ENCODE results near the gene HOXA7. TPM values are rescaled to one million over a fixed set of nuclear protein-coding genes. Genes with fewer than 3 reads are reported as not detected.

HOXA7 gene
- total RNA-seq, 1 experiment from 2014 or later, result 7.5 TPM

GRCh38 chr7:27174874-27175625 is 18.6 kb upstream of the HOXA7 start:
- no peaks in the 10 kb centered on the region for H3K9me2 ChIP-seq (replicated peaks; ENCODE audit: insufficient read depth, low read length)
- no peak overlapping the region for H3K4me3 ChIP-seq (ENCODE audit: low read length)
- DNase-seq, result no peak
- no peak overlapping the region for H3K9ac ChIP-seq (ENCODE audit: low read length)
- no peak overlapping the region for H3K27ac ChIP-seq (ENCODE audit: low read length)
- no peaks in the 10 kb centered on the region for H4K20me1 ChIP-seq (ENCODE audit: insufficient read depth, low read depth, low read length)
- H3K4me2 ChIP-seq (ENCODE audit: low read depth, low read length, poor library complexity, severe bottlenecking), result no peak overlapping the region
- H3K27me3 ChIP-seq (ENCODE audit: low read length), result no peaks in the 10 kb centered on the region
- H3K9me3 ChIP-seq (ENCODE audit: low read length), result no peaks in the 10 kb centered on the region
- H3K36me3 ChIP-seq (ENCODE audit: insufficient read depth, low read length), result no peaks in the 10 kb centered on the region
- no peak overlapping the region for H2AFZ ChIP-seq (ENCODE audit: low read length)
- no peaks in the 10 kb centered on the region for H3K79me2 ChIP-seq (ENCODE audit: low read length)
- no peaks in the 10 kb centered on the region; the same call in 1 of the 2 replicates for H3K4me1 ChIP-seq (ENCODE audit: low read length)

GRCh38 chr7:27173956-27174873 is 17.7 kb upstream of the HOXA7 start, which contains the start of gene HOXA10:
HOXA10 (minus strand) TSS chr7:27174320; CDS start chr7:27174306, 14 bp downstream.
- no peaks in the 10 kb centered on the region for H3K9me2 ChIP-seq (replicated peaks; ENCODE audit: insufficient read depth, low read length)
- H4K20me1 ChIP-seq (ENCODE audit: insufficient read depth, low read depth, low read length), result no peaks in the 10 kb centered on the region
- DNase-seq, result no peak
- H3K9ac ChIP-seq (ENCODE audit: low read length), result no peak within 1 kb of the TSS
- H3K9me3 ChIP-seq (ENCODE audit: low read length), result no peaks in the 10 kb centered on the region
- H3K4me2 ChIP-seq (ENCODE audit: low read depth, low read length, poor library complexity, severe bottlenecking), result no peak within 1 kb of the TSS
- no peak within 1 kb of the TSS for H2AFZ ChIP-seq (ENCODE audit: low read length)
- no peak within 1 kb of the TSS for H3K27ac ChIP-seq (ENCODE audit: low read length)
- H3K4me3 ChIP-seq (ENCODE audit: low read length), result no peak within 1 kb of the TSS
- H3K79me2 ChIP-seq (ENCODE audit: low read length), result no peaks in the 10 kb centered on the region
- H3K27me3 ChIP-seq (ENCODE audit: low read length), result no peaks in the 10 kb centered on the region
- no peaks in the 10 kb centered on the region for H3K36me3 ChIP-seq (ENCODE audit: insufficient read depth, low read length)
- H3K4me1 ChIP-seq (ENCODE audit: low read length), result no peaks in the 10 kb centered on the region

- Histone ChIP-seq H3K9ac (ENCODE audit: low read length) (no peak overlapping the region), H4K20me1 (ENCODE audit: insufficient read depth, low read depth, low read length) (no peaks in the 10 kb centered on the region), H3K9me3 (ENCODE audit: low read length) (no peaks in the 10 kb centered on the region), H2AFZ (ENCODE audit: low read length) (no peak overlapping the region), H3K36me3 (ENCODE audit: insufficient read depth, low read length) (no peaks in the 10 kb centered on the region), H3K9me2 (replicated peaks; ENCODE audit: insufficient read depth, low read length) (no peaks in the 10 kb centered on the region), H3K79me2 (ENCODE audit: low read length) (no peaks in the 10 kb centered on the region), H3K27me3 (ENCODE audit: low read length) (no peaks in the 10 kb centered on the region), H3K4me3 (ENCODE audit: low read length) (no peak overlapping the region), H3K27ac (ENCODE audit: low read length) (no peak overlapping the region), H3K4me2 (ENCODE audit: low read depth, low read length, poor library complexity, severe bottlenecking) (no peak overlapping the region), H3K4me1 (ENCODE audit: low read length) (no peaks in the 10 kb centered on the region)
- DNase-seq, result no peak
Measured at GRCh38 chr7:27173511-27173955, 17.1 kb upstream of the HOXA7 start.

- H3K9me2 ChIP-seq (replicated peaks; ENCODE audit: insufficient read depth, low read length), result no peaks in the 10 kb centered on the region
- H3K9me3 ChIP-seq (ENCODE audit: low read length), result no peaks in the 10 kb centered on the region
Measured at GRCh38 chr7:27172823-27173510, 16.5 kb upstream of the HOXA7 start.

GRCh38 chr7:27172315-27172774 is 15.9 kb upstream of the HOXA7 start:
- H3K79me2 ChIP-seq (ENCODE audit: low read length), result no peaks in the 10 kb centered on the region
- no peaks in the 10 kb centered on the region for H3K27me3 ChIP-seq (ENCODE audit: low read length)
- H3K9me3 ChIP-seq (ENCODE audit: low read length), result no peaks in the 10 kb centered on the region
- no peak for DNase-seq
- no peak overlapping the region for H3K4me3 ChIP-seq (ENCODE audit: low read length)
- no peaks in the 10 kb centered on the region for H3K4me1 ChIP-seq (ENCODE audit: low read length)
- H3K36me3 ChIP-seq (ENCODE audit: insufficient read depth, low read length), result no peaks in the 10 kb centered on the region
- no peaks in the 10 kb centered on the region for H4K20me1 ChIP-seq (ENCODE audit: insufficient read depth, low read depth, low read length)
- H3K27ac ChIP-seq (ENCODE audit: low read length), result no peak overlapping the region
- H2AFZ ChIP-seq (ENCODE audit: low read length), result no peak overlapping the region
- H3K9ac ChIP-seq (ENCODE audit: low read length), result no peak overlapping the region
- H3K4me2 ChIP-seq (ENCODE audit: low read depth, low read length, poor library complexity, severe bottlenecking), result no peak overlapping the region
- H3K9me2 ChIP-seq (replicated peaks; ENCODE audit: insufficient read depth, low read length), result no peaks in the 10 kb centered on the region

More at GRCh38 chr7:27172823-27173510, 16.5 kb upstream of the HOXA7 start:
- H3K79me2 ChIP-seq (ENCODE audit: low read length), result no peaks in the 10 kb centered on the region
- H3K4me1 ChIP-seq (ENCODE audit: low read length), result no peaks in the 10 kb centered on the region
- H3K27me3 ChIP-seq (ENCODE audit: low read length), result no peaks in the 10 kb centered on the region
- no peak overlapping the region for H2AFZ ChIP-seq (ENCODE audit: low read length)
- no peak for DNase-seq
- H3K27ac ChIP-seq (ENCODE audit: low read length), result no peak overlapping the region
- no peak overlapping the region for H3K9ac ChIP-seq (ENCODE audit: low read length)
- no peak overlapping the region for H3K4me3 ChIP-seq (ENCODE audit: low read length)
- no peaks in the 10 kb centered on the region for H3K36me3 ChIP-seq (ENCODE audit: insufficient read depth, low read length)
- no peak overlapping the region for H3K4me2 ChIP-seq (ENCODE audit: low read depth, low read length, poor library complexity, severe bottlenecking)
- no peaks in the 10 kb centered on the region for H4K20me1 ChIP-seq (ENCODE audit: insufficient read depth, low read depth, low read length)

GRCh38 chr7:27171637-27172314 is 15.3 kb upstream of the HOXA7 start:
- no peak overlapping the region for H3K27ac ChIP-seq (ENCODE audit: low read length)
- no peak overlapping the region for H3K9ac ChIP-seq (ENCODE audit: low read length)
- no peak overlapping the region for H3K4me2 ChIP-seq (ENCODE audit: low read depth, low read length, poor library complexity, severe bottlenecking)
- H3K4me3 ChIP-seq (ENCODE audit: low read length), result no peak overlapping the region
- no peaks in the 10 kb centered on the region for H3K9me2 ChIP-seq (replicated peaks; ENCODE audit: insufficient read depth, low read length)
- H4K20me1 ChIP-seq (ENCODE audit: insufficient read depth, low read depth, low read length), result no peaks in the 10 kb centered on the region
- no peaks in the 10 kb centered on the region for H3K9me3 ChIP-seq (ENCODE audit: low read length)
- no peaks in the 10 kb centered on the region for H3K27me3 ChIP-seq (ENCODE audit: low read length)
- no peak for DNase-seq
- H2AFZ ChIP-seq (ENCODE audit: low read length), result no peak overlapping the region
- no peaks in the 10 kb centered on the region for H3K36me3 ChIP-seq (ENCODE audit: insufficient read depth, low read length)
- H3K4me1 ChIP-seq (ENCODE audit: low read length), result no peaks in the 10 kb centered on the region
- H3K79me2 ChIP-seq (ENCODE audit: low read length), result no peaks in the 10 kb centered on the region

GRCh38 chr7:27171325-27171636 is 14.8 kb upstream of the HOXA7 start:
- H3K79me2 ChIP-seq (ENCODE audit: low read length), result no peaks in the 10 kb centered on the region
- no peak overlapping the region for H3K4me3 ChIP-seq (ENCODE audit: low read length)
- no peak overlapping the region for H2AFZ ChIP-seq (ENCODE audit: low read length)
- no peaks in the 10 kb centered on the region for H3K27me3 ChIP-seq (ENCODE audit: low read length)
- no peaks in the 10 kb centered on the region for H3K36me3 ChIP-seq (ENCODE audit: insufficient read depth, low read length)
- no peak overlapping the region for H3K27ac ChIP-seq (ENCODE audit: low read length)
- no peak for DNase-seq
- no peaks in the 10 kb centered on the region for H3K9me2 ChIP-seq (replicated peaks; ENCODE audit: insufficient read depth, low read length)
- H3K4me1 ChIP-seq (ENCODE audit: low read length), result no peaks in the 10 kb centered on the region
- H3K9me3 ChIP-seq (ENCODE audit: low read length), result no peaks in the 10 kb centered on the region
- no peak overlapping the region for H3K9ac ChIP-seq (ENCODE audit: low read length)
- H4K20me1 ChIP-seq (ENCODE audit: insufficient read depth, low read depth, low read length), result no peaks in the 10 kb centered on the region
- H3K4me2 ChIP-seq (ENCODE audit: low read depth, low read length, poor library complexity, severe bottlenecking), result no peak overlapping the region
